A549 (cell line): Measurements from ENCODE around the gene BCAT1. TPM values are rescaled to one million over a fixed set of nuclear protein-coding genes. Genes with fewer than 3 reads are reported as not detected.

Experiments
- ATAC-seq, 2 experiments: fragments of 200-7000 bp in 1 of 2; fragments of >200 bp in 1 of 2; cut with Nextera tagmentation in 1 of 2; cut with Tn5 transposase in 1 of 2; 3 replicates each; pipeline versions ENCODE4 v1.8.0 to v1.9.1; 2018 to 2020; ENCODE audit warnings: mild to moderate bottlenecking in 1 of 2, moderate library complexity in 1 of 2
- CTCF ChIA-PET: fragments of 300-600 bp; sonication (Branson Sonifier 250); formaldehyde crosslinking; extraction: SDS; loops from one replicate; lab custom pipeline; 2021; ENCODE audit warnings: antibody characterized with exemption, inconsistent platforms; lab: Yijun Ruan, JAX
- POLR2A ChIA-PET: fragments of 350-600 bp; formaldehyde crosslinking; extraction: SDS; loops from one replicate; lab custom pipeline; 2021; ENCODE audit warnings: antibody characterized with exemption, inconsistent platforms; lab: Yijun Ruan, JAX
- DNase-seq, 2 experiments: peaks; one replicate each; pipeline versions ENCODE4 v3.0.0 to v3.0.0-alpha.2; 2011 to 2016; ENCODE audit warnings: low read depth in 1 of 2, low spot score in 1 of 2
- FAIRE-seq: peaks from 2 replicates; lab custom pipeline; 2011; peaks lifted over from hg19 to GRCh38; lab: Jason Lieb, UNC
- H3K27ac ChIP-seq, 2 experiments: fragments of >200 bp; sonication (Bioruptor Twin); formaldehyde crosslinking; 3 replicates each; pipeline ENCODE4 v1.5.1; 2016 to 2017
- H3K4me1 ChIP-seq: fragments of >200 bp; sonication (Bioruptor Twin); formaldehyde crosslinking; 3 replicates; pipeline ENCODE4 v1.6.1; 2016
- H3K4me2 ChIP-seq: fragments of >200 bp; sonication (Bioruptor Twin); formaldehyde crosslinking; 3 replicates; pipeline ENCODE4 v1.6.1; 2016
- H3K4me3 ChIP-seq: fragments of >200 bp; sonication (Bioruptor Twin); formaldehyde crosslinking; 3 replicates; pipeline ENCODE4 v1.5.1; 2016
- H3K9me3 ChIP-seq: fragments of >200 bp; sonication (Bioruptor Twin); formaldehyde crosslinking; 3 replicates; pipeline ENCODE4 v1.6.1; 2016
- CBX2 ChIP-seq: fragments of 200-600 bp; sonication (generic); IDR thresholded peaks from 2 replicates; pipeline ENCODE4 v1.6.1; 2016; ENCODE audit warnings: low read depth, mild to moderate bottlenecking, borderline replicate concordance
- CEBPB ChIP-seq, 2 experiments: fragments of >200 bp in 1 of 2; sonication (Bioruptor Twin) in 1 of 2; formaldehyde crosslinking in 1 of 2; IDR thresholded peaks; 2 replicates each; pipeline ENCODE4 v1.6.1; 2012 to 2016
- EHF ChIP-seq: fragments of 250-450 bp; sonication (Bioruptor Pico); IDR thresholded peaks from 2 replicates; pipeline ENCODE4 v1.5.0; 2020; ENCODE audit warnings: mild to moderate bottlenecking
- EHMT2 ChIP-seq: fragments of 200-600 bp; sonication (generic); IDR thresholded peaks from 2 replicates; pipeline ENCODE4 v1.6.1; 2016; ENCODE audit warnings: antibody characterized with exemption, low read depth, mild to moderate bottlenecking, moderate library complexity
- FOSB ChIP-seq: fragments of 250-450 bp; sonication (Bioruptor Pico); IDR thresholded peaks from 2 replicates; pipeline ENCODE4 v1.5.0; 2020; ENCODE audit warnings: mild to moderate bottlenecking, moderate library complexity
- GATA3 ChIP-seq: IDR thresholded peaks from 2 replicates; pipeline ENCODE4 v1.6.1; 2012; ENCODE audit warnings: borderline replicate concordance
- JUN ChIP-seq, 2 experiments: fragments of >200 bp; sonication (Bioruptor Twin); formaldehyde crosslinking; IDR thresholded peaks; 2 replicates in 1 of 2; 3 replicates in 1 of 2; pipeline ENCODE4 v1.6.1; 2016 to 2017
- JUNB ChIP-seq: fragments of >200 bp; sonication (Bioruptor Twin); formaldehyde crosslinking; IDR thresholded peaks from 2 replicates; pipeline ENCODE4 v1.6.1; 2016
- KDM1A ChIP-seq: fragments of 200-600 bp; sonication (generic); IDR thresholded peaks from 2 replicates; pipeline ENCODE4 v1.6.1; 2016; ENCODE audit warnings: low read depth, mild to moderate bottlenecking
- MYC ChIP-seq: IDR thresholded peaks from 2 replicates; pipeline ENCODE4 v1.6.1; 2012; ENCODE audit warnings: mild to moderate bottlenecking, inconsistent platforms, low read length, improper control_type of control experiment, borderline replicate concordance
- NFE2L2 ChIP-seq: fragments of 150-350 bp; conservative IDR thresholded peaks from 2 replicates; pipeline ENCODE4 v1.6.1; 2014; ENCODE audit warnings: low read length
- POLR2A ChIP-seq: IDR thresholded peaks from 2 replicates; pipeline ENCODE4 v1.6.1; 2012; ENCODE audit warnings: mild to moderate bottlenecking, low read length
- RAD21 ChIP-seq, 2 experiments: fragments of >200 bp in 1 of 2; sonication (Bioruptor Twin) in 1 of 2; formaldehyde crosslinking in 1 of 2; IDR thresholded peaks in 1 of 2; conservative IDR thresholded peaks in 1 of 2; 2 replicates in 1 of 2; 3 replicates in 1 of 2; pipeline ENCODE4 v1.6.1; 2012 to 2018; ENCODE audit warnings: inconsistent platforms in 1 of 2
- RARB ChIP-seq: fragments of 250-450 bp; sonication (Bioruptor Pico); IDR thresholded peaks from 2 replicates; pipeline ENCODE4 v1.8.0; 2021; ENCODE audit warnings: mild to moderate bottlenecking, moderate library complexity
- SMC3 ChIP-seq: fragments of >200 bp; sonication (Bioruptor Twin); formaldehyde crosslinking; IDR thresholded peaks from 3 replicates; pipeline ENCODE4 v1.6.1; 2018; ENCODE audit warnings: inconsistent platforms
- SREBF2 ChIP-seq: fragments of 450-650 bp; IDR thresholded peaks from 2 replicates; pipeline ENCODE4 v1.6.1; 2014; ENCODE audit warnings: mild to moderate bottlenecking, moderate library complexity
- ZFP36 ChIP-seq: fragments of 450-650 bp; IDR thresholded peaks from 2 replicates; pipeline ENCODE4 v1.6.1; 2014; ENCODE audit warnings: borderline replicate concordance; ENCODE audit not compliant: partially characterized antibody
- WGBS: methylation state at CpG from one replicate; pipeline ENCODE4 v1.1.6; 2017; ENCODE audit errors: missing lambda C conversion rate; 5-methylcytosine and 5-hydroxymethylcytosine counted together
- polyA plus RNA-seq, 4 experiments: library from polyadenylated mRNA; depleted of rRNA in 3 of 4; stranded (reverse); fragments of >200 nt; fragmentation: RNase III in 1 of 4; extraction: RNeasy Plus Mini Kit Qiagen cat#74134 plus additional on column Dnase treatment in 1 of 4; gene quantifications; 2 replicates in 3 of 4; 3 replicates in 1 of 4; pipeline ENCODE4 v1.2.3, GENCODE V29; 2011 to 2017
- TF ChIP-seq, protein P1 (sequence below): fragments of 150-350 bp; IDR thresholded peaks from 2 replicates; pipeline ENCODE4 v1.6.1; 2014; ENCODE audit warnings: low read depth, mild to moderate bottlenecking, low read length
- TF ChIP-seq, protein P2 (sequence below): fragments of 200-600 bp; sonication (generic); IDR thresholded peaks from 2 replicates; pipeline ENCODE4 v1.6.1; 2016; ENCODE audit warnings: antibody characterized with exemption, mild to moderate bottlenecking, moderate library complexity
- TF ChIP-seq, protein P3 (sequence below): IDR thresholded peaks from 2 replicates; pipeline ENCODE4 v1.6.1; 2012
- TF ChIP-seq, protein P4 (sequence below): fragments of >200 bp; sonication (Bioruptor Twin); formaldehyde crosslinking; IDR thresholded peaks from 3 replicates; pipeline ENCODE4 v1.5.1; 2016

Gene BCAT1
- polyA plus RNA-seq, 2 of the 4 experiments (the other 2 are of a cell fraction), result 10.5 to 14.6 TPM

DNA sequence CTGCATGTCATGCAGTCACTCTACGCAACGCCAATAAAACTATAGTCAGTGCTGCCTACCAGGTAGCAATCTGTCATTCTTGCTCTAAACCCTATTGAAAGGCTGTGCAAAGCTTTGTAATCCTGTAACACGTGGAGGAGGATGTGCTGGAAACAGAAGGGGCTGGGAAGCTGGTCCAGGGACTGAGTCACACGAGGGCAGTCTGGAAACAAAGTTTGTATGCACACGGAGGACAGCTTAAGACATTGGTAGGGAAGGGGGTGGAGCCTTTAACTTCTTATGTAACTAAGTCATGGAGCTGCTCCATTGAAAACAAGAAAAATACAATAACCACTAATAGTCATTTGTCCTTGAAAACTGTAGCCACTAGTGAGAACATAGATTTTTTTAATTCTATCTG lies 128.0 kb downstream of the BCAT1 start:
- no peak for ATAC-seq
- no peak for FAIRE-seq
- no peaks in the 10 kb centered on the region for H3K9me3 ChIP-seq
- no peak overlapping the region for H3K4me3 ChIP-seq
- 57% methylated on average over 5 of the region's 5 CpGs for WGBS
- H3K4me1 ChIP-seq, result no peaks in the 10 kb centered on the region
- POLR2A ChIA-PET, result no interaction called here
- no peak overlapping the region for H3K27ac ChIP-seq
- TF ChIP-seq GATA3 (no peak), FOSB (CRISPR knock-in tag) (no peak), SMC3 (no peak), RAD21 (conservative IDR thresholded peaks at IDR 0.05 in 1 of 2, IDR thresholded peaks at IDR 0.05 in 1 of 2) (no peak), NFE2L2 (no peak), JUN (IDR thresholded peaks at IDR 0.05) (no peak), EHF (CRISPR knock-in tag) (no peak), KDM1A (no peak), ZFP36 (no peak), JUNB (no peak), CBX2 (no peak), EHMT2 (no peak), SREBF2 (no peak), POLR2A (no peak), CEBPB (IDR thresholded peaks at IDR 0.05) (no peak)
- TF ChIP-seq, protein P1, sequence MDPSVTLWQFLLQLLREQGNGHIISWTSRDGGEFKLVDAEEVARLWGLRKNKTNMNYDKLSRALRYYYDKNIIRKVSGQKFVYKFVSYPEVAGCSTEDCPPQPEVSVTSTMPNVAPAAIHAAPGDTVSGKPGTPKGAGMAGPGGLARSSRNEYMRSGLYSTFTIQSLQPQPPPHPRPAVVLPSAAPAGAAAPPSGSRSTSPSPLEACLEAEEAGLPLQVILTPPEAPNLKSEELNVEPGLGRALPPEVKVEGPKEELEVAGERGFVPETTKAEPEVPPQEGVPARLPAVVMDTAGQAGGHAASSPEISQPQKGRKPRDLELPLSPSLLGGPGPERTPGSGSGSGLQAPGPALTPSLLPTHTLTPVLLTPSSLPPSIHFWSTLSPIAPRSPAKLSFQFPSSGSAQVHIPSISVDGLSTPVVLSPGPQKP, result no peak
- TF ChIP-seq, protein P2, sequence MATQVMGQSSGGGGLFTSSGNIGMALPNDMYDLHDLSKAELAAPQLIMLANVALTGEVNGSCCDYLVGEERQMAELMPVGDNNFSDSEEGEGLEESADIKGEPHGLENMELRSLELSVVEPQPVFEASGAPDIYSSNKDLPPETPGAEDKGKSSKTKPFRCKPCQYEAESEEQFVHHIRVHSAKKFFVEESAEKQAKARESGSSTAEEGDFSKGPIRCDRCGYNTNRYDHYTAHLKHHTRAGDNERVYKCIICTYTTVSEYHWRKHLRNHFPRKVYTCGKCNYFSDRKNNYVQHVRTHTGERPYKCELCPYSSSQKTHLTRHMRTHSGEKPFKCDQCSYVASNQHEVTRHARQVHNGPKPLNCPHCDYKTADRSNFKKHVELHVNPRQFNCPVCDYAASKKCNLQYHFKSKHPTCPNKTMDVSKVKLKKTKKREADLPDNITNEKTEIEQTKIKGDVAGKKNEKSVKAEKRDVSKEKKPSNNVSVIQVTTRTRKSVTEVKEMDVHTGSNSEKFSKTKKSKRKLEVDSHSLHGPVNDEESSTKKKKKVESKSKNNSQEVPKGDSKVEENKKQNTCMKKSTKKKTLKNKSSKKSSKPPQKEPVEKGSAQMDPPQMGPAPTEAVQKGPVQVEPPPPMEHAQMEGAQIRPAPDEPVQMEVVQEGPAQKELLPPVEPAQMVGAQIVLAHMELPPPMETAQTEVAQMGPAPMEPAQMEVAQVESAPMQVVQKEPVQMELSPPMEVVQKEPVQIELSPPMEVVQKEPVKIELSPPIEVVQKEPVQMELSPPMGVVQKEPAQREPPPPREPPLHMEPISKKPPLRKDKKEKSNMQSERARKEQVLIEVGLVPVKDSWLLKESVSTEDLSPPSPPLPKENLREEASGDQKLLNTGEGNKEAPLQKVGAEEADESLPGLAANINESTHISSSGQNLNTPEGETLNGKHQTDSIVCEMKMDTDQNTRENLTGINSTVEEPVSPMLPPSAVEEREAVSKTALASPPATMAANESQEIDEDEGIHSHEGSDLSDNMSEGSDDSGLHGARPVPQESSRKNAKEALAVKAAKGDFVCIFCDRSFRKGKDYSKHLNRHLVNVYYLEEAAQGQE, result no peak
- TF ChIP-seq, protein P3, sequence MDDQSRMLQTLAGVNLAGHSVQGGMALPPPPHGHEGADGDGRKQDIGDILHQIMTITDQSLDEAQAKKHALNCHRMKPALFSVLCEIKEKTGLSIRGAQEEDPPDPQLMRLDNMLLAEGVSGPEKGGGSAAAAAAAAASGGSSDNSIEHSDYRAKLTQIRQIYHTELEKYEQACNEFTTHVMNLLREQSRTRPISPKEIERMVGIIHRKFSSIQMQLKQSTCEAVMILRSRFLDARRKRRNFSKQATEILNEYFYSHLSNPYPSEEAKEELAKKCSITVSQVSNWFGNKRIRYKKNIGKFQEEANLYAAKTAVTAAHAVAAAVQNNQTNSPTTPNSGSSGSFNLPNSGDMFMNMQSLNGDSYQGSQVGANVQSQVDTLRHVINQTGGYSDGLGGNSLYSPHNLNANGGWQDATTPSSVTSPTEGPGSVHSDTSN, result no peak
- TF ChIP-seq, protein P4, sequence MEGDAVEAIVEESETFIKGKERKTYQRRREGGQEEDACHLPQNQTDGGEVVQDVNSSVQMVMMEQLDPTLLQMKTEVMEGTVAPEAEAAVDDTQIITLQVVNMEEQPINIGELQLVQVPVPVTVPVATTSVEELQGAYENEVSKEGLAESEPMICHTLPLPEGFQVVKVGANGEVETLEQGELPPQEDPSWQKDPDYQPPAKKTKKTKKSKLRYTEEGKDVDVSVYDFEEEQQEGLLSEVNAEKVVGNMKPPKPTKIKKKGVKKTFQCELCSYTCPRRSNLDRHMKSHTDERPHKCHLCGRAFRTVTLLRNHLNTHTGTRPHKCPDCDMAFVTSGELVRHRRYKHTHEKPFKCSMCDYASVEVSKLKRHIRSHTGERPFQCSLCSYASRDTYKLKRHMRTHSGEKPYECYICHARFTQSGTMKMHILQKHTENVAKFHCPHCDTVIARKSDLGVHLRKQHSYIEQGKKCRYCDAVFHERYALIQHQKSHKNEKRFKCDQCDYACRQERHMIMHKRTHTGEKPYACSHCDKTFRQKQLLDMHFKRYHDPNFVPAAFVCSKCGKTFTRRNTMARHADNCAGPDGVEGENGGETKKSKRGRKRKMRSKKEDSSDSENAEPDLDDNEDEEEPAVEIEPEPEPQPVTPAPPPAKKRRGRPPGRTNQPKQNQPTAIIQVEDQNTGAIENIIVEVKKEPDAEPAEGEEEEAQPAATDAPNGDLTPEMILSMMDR, result no peak
- no peak overlapping the region for H3K4me2 ChIP-seq
- CTCF ChIA-PET, result no interaction called here
- no peak for DNase-seq

DNA sequence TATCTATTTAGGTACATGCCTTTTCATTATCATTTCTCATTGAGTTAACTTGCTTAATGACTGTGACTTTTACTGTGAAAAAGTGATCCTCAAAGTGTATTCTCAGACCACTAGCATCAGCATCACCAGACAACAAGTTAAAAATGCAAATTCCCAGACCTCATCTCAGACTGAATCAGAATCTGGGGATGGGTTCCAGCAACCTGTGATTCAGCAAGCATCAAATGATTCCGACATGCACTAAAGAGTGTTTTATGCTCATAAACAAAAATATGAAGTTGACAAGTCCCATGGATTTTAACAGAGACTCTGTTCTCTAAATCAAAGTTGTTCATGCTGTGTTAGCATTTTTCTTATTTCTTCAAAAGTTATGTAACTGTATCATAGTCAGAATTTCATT lies 130.6 kb downstream of the BCAT1 start:
- ChIA-PET POLR2A (no interaction called here), CTCF (no interaction called here)
- H3K9me3 ChIP-seq, result no peaks in the 10 kb centered on the region
- H3K27ac ChIP-seq, result no peak overlapping the region
- DNase-seq (no peak), ATAC-seq (no peak), FAIRE-seq (no peak)
- 78% methylated on average over 1 of the region's 1 CpG for WGBS
- H3K4me1 ChIP-seq, result no peaks in the 10 kb centered on the region
- H3K4me2 ChIP-seq, result no peak overlapping the region
- no peak for TF ChIP-seq MYC
- no peak for TF ChIP-seq NFE2L2
- TF ChIP-seq RARB (CRISPR knock-in tag), result no peak
- TF ChIP-seq SMC3, result no peak
- no peak overlapping the region for H3K4me3 ChIP-seq
